SK-N-SH (cell line): ENCODE measurements around the gene MSX1. TPM values are rescaled to one million over a fixed set of nuclear protein-coding genes. Genes with fewer than 3 reads are reported as not detected.

Source experiments
- CTCF ChIA-PET: fragments of 300-600, 350-600 bp; formaldehyde crosslinking; extraction: SDS; loops from one replicate; lab custom pipeline; 2021; lab: Yijun Ruan, JAX
- POLR2A ChIA-PET: fragments of 350-600 bp; sonication (Branson Sonifier 250); formaldehyde crosslinking; extraction: SDS; loops from one replicate; lab custom pipeline; 2020; ENCODE audit warnings: antibody characterized with exemption, inconsistent platforms; lab: Yijun Ruan, JAX
- DNase-seq: peaks from one replicate; pipeline ENCODE4 v3.0.0; 2012
- H2AFZ ChIP-seq: fragments of 200-600 bp; sonication (generic); 2 replicates; pipeline ENCODE4 v1.8.1; 2016; ENCODE audit warnings: antibody characterized with exemption, mild to moderate bottlenecking, low read depth
- H3F3A ChIP-seq: fragments of 200-600 bp; sonication (generic); replicated peaks from 2 replicates; pipeline ENCODE3; 2016; ENCODE audit warnings: antibody characterized with exemption, mild to moderate bottlenecking; ENCODE audit not compliant: insufficient read depth
- H3K27ac ChIP-seq, 2 experiments: fragments of 200-500 bp in 1 of 2; fragments of 200-600 bp in 1 of 2; sonication (Bioruptor generic) in 1 of 2; sonication (generic), shearing (Covaris generic) in 1 of 2; 2 replicates each; pipeline versions ENCODE4 v1.5.1 to v1.6.1; 2014 to 2016; ENCODE audit warnings: low read depth in 2 of 2, inconsistent platforms in 1 of 2, low read length in 1 of 2, mild to moderate bottlenecking in 1 of 2, mixed read lengths in 1 of 2
- H3K27me3 ChIP-seq: fragments of 200-600 bp; sonication (generic), shearing (Covaris generic); 2 replicates; pipeline ENCODE4 v1.6.1; 2016; ENCODE audit warnings: mixed run types; ENCODE audit not compliant: insufficient read depth
- H3K36me3 ChIP-seq, 2 experiments: fragments of 200-500 bp in 1 of 2; fragments of 200-600 bp in 1 of 2; sonication (Bioruptor generic) in 1 of 2; sonication (generic) in 1 of 2; replicated peaks in 1 of 2; 2 replicates each; pipeline versions ENCODE3 to v1.5.1; 2014 to 2016; ENCODE audit warnings: low read length in 1 of 2, mild to moderate bottlenecking in 1 of 2; ENCODE audit not compliant: insufficient read depth in 2 of 2, control insufficient read depth in 1 of 2
- H3K4me1 ChIP-seq, 2 experiments: fragments of 200-500 bp in 1 of 2; fragments of 200-600 bp in 1 of 2; sonication (Bioruptor generic) in 1 of 2; sonication (generic), shearing (Covaris generic) in 1 of 2; 2 replicates each; pipeline versions ENCODE4 v1.5.1 to v1.6.1; 2014 to 2016; ENCODE audit warnings: low read depth in 1 of 2, low read length in 1 of 2, mixed run types in 1 of 2; ENCODE audit not compliant: insufficient read depth in 2 of 2, control insufficient read depth in 1 of 2
- H3K4me2 ChIP-seq: fragments of 200-600 bp; sonication (generic), shearing (Covaris generic); 2 replicates; pipeline ENCODE4 v1.6.1; 2017; ENCODE audit warnings: mixed run types
- H3K4me3 ChIP-seq, 2 experiments: fragments of 200-500 bp in 1 of 2; fragments of 200-600 bp in 1 of 2; sonication (Bioruptor generic) in 1 of 2; sonication (generic), shearing (Covaris generic) in 1 of 2; 2 replicates each; pipeline versions ENCODE4 v1.5.1 to v1.8.1; 2014 to 2016; ENCODE audit warnings: low read depth in 2 of 2, inconsistent platforms in 1 of 2, low read length in 1 of 2, mild to moderate bottlenecking in 1 of 2, mixed read lengths in 1 of 2, moderate library complexity in 1 of 2
- H3K79me2 ChIP-seq: fragments of 200-600 bp; sonication (generic); 2 replicates; pipeline ENCODE4 v1.8.1; 2017; ENCODE audit warnings: mild to moderate bottlenecking; ENCODE audit not compliant: insufficient read depth
- H3K9ac ChIP-seq: fragments of 200-600 bp; sonication (generic); 2 replicates; pipeline ENCODE4 v1.6.1; 2017; ENCODE audit warnings: mixed run types
- H3K9me2 ChIP-seq: fragments of 200-600 bp; sonication (generic); 2 replicates; pipeline ENCODE4 v1.6.1; 2017; ENCODE audit warnings: mixed run types
- H3K9me3 ChIP-seq: fragments of 200-600 bp; sonication (generic); 2 replicates; pipeline ENCODE4 v1.6.1; 2017; ENCODE audit warnings: mixed run types, mild to moderate bottlenecking, moderate library complexity
- H4K20me1 ChIP-seq: fragments of 200-600 bp; sonication (generic); 2 replicates; pipeline ENCODE4 v1.6.1; 2017; ENCODE audit warnings: mild to moderate bottlenecking, mixed run types; ENCODE audit not compliant: insufficient read depth
- CHD2 ChIP-seq: fragments of 150-350 bp; IDR thresholded peaks from 2 replicates; pipeline ENCODE4 v1.6.1; 2018; ENCODE audit warnings: low read length; ENCODE audit not compliant: partially characterized antibody
- ELF1 ChIP-seq: IDR thresholded peaks from 2 replicates; pipeline ENCODE4 v1.4.0; 2012
- EZH2phosphoT487 ChIP-seq: fragments of 200-600 bp; sonication (generic); IDR thresholded peaks from 2 replicates; pipeline ENCODE4 v1.6.1; 2017; ENCODE audit warnings: low read depth, mixed run types, mild to moderate bottlenecking, antibody characterized with exemption, moderate library complexity, borderline replicate concordance
- FOSL2 ChIP-seq: IDR thresholded peaks from 2 replicates; pipeline ENCODE4 v1.4.0; 2012; ENCODE audit warnings: low read depth, mild to moderate bottlenecking, moderate library complexity, borderline replicate concordance
- FOXJ3 ChIP-seq: sonication (generic); formaldehyde crosslinking; IDR thresholded peaks from 2 replicates; pipeline ENCODE4 v1.5.1; 2020; ENCODE audit warnings: mild to moderate bottlenecking, missing genetic modification reagents
- FOXM1 ChIP-seq: IDR thresholded peaks from 2 replicates; pipeline ENCODE4 v1.4.0; 2012; ENCODE audit warnings: low read depth, mild to moderate bottlenecking
- JUND ChIP-seq: IDR thresholded peaks from 2 replicates; pipeline ENCODE4 v1.4.0; 2012
- MEF2A ChIP-seq: IDR thresholded peaks from 2 replicates; pipeline ENCODE4 v1.4.0; 2012; ENCODE audit warnings: low read depth, borderline replicate concordance
- NFIC ChIP-seq: IDR thresholded peaks from 2 replicates; pipeline ENCODE4 v1.4.0; 2012; ENCODE audit warnings: borderline replicate concordance
- NRF1 ChIP-seq: IDR thresholded peaks from 2 replicates; pipeline ENCODE4 v1.6.1; 2012; ENCODE audit warnings: low read depth, mild to moderate bottlenecking, low read length
- SIN3A ChIP-seq: IDR thresholded peaks from 2 replicates; pipeline ENCODE4 v1.6.1; 2012; ENCODE audit warnings: low read depth, mild to moderate bottlenecking, low read length, moderate library complexity, borderline replicate concordance
- SMC3 ChIP-seq: IDR thresholded peaks from 2 replicates; pipeline ENCODE4 v1.6.1; 2012; ENCODE audit warnings: low read depth, low read length, improper control_type of control experiment
- TAF1 ChIP-seq: IDR thresholded peaks from 2 replicates; pipeline ENCODE4 v1.6.1; 2012; ENCODE audit warnings: low read depth, mild to moderate bottlenecking, low read length, moderate library complexity, borderline replicate concordance
- WGBS: methylation state at CpG from one replicate; pipeline ENCODE4 v1.1.6; 2017; ENCODE audit warnings: low lambda C conversion rate; 5-methylcytosine and 5-hydroxymethylcytosine counted together
- polyA plus RNA-seq, 3 experiments: library from polyadenylated mRNA; depleted of rRNA; stranded (reverse); fragments of >200 nt; gene quantifications; 2 replicates each; pipeline ENCODE4 v1.2.3, GENCODE V29; 2012

The MSX1 gene
- polyA plus RNA-seq, 1 of the 3 experiments (the other 2 are of a cell fraction): 2.1 TPM

GRCh38 chr4:4871573-4872313 is 12.3 kb downstream of the MSX1 start:
- H3K27me3 ChIP-seq: peaks cover 89% of the 10 kb centered on the region
- H3K4me3 ChIP-seq: no peak overlapping the region
- 0 out of 2 replicates have a peak overlapping the region, but pooled peaks have one; percentile 28 for H3K4me2 ChIP-seq
- DNase-seq: peak; percentile 39
- no peaks in the 10 kb centered on the region for H3K9me2 ChIP-seq
- no peaks in the 10 kb centered on the region for H3K36me3 ChIP-seq
- no peak overlapping the region for H3K9ac ChIP-seq
- no peak overlapping the region for H3K27ac ChIP-seq
- no peak overlapping the region for H2AFZ ChIP-seq
- H3K4me1 ChIP-seq: no peaks in the 10 kb centered on the region
- POLR2A ChIA-PET: no interaction called here
- H3K9me3 ChIP-seq: no peaks in the 10 kb centered on the region
- no peaks in the 10 kb centered on the region for H3F3A ChIP-seq
- TF ChIP-seq JUND: no peak
- TF ChIP-seq EZH2phosphoT487: peak; percentile 42; the same call in 1 of the 2 replicates
- TF ChIP-seq, all 33 proteins: peak for 1
- H3K79me2 ChIP-seq: no peaks in the 10 kb centered on the region
- CTCF ChIA-PET: interaction anchor here (0.9 to 1.3 kb wide), 2 partner anchors 9 to 589 kb away, joined by 3 read pairs; no protein-coding TSS in a partner anchor
- H4K20me1 ChIP-seq: peaks cover 3% of the 10 kb centered on the region; the same call in 1 of the 2 replicates
- 5% methylated on average over 32 of the region's 46 CpGs for WGBS

- Histone ChIP-seq H2AFZ (no peak overlapping the region), H3K4me1 (no peaks in the 10 kb centered on the region), H3K9me2 (no peaks in the 10 kb centered on the region), H3K36me3 (no peaks in the 10 kb centered on the region), H3K27me3 (peaks cover 82% of the 10 kb centered on the region), H3K4me2 (no peak overlapping the region), H3K9ac (no peak overlapping the region), H3F3A (no peaks in the 10 kb centered on the region), H4K20me1 (peaks cover 3% of the 10 kb centered on the region; the same call in 1 of the 2 replicates), H3K9me3 (no peaks in the 10 kb centered on the region), H3K79me2 (no peaks in the 10 kb centered on the region), H3K27ac (no peak overlapping the region), H3K4me3 (no peak overlapping the region)
- POLR2A ChIA-PET: no interaction called here
- CTCF ChIA-PET: interaction anchor here (0.7 kb wide), 1 partner anchor 241 kb away, joined by 3 read pairs; no protein-coding TSS in a partner anchor
- WGBS: no CpG with 5 or more reads among the region's 28 CpGs
- DNase-seq: no peak
- TF ChIP-seq FOXM1 (no peak), FOSL2 (no peak), CHD2 (no peak), NRF1 (no peak), TAF1 (no peak)
Observed at GRCh38 chr4:4872314-4872903, 12.9 kb downstream of the MSX1 start.

DNA sequence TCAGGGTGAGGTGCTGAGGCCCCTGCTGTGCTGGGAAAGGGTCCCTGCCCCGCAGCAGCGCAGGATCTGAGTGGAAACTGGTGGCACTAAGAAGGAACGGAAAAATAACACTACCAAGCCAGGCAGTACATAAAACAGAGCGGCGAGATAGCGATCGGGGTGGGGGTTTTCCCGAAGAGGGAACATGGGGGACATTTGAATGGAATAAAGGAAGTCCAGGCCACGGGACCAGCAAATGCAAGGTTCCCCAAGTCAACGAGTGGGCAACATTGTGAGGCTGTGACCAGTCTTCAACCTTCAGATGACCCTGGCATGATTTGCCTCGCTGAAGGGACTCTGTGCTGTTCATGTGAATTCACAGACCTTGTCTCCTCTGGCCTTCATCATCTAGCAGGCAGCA is 13.7 kb downstream of the MSX1 start:
- Histone ChIP-seq H3K9me3 (no peaks in the 10 kb centered on the region), H3K36me3 (no peaks in the 10 kb centered on the region), H2AFZ (no peak overlapping the region), H4K20me1 (peaks cover 3% of the 10 kb centered on the region; the same call in 1 of the 2 replicates), H3K79me2 (no peaks in the 10 kb centered on the region), H3K4me2 (no peak overlapping the region), H3K4me3 (no peak overlapping the region), H3F3A (no peaks in the 10 kb centered on the region), H3K27me3 (peaks cover 74% of the 10 kb centered on the region), H3K27ac (no peak overlapping the region), H3K4me1 (no peaks in the 10 kb centered on the region), H3K9me2 (no peaks in the 10 kb centered on the region), H3K9ac (no peak overlapping the region)
- ChIA-PET CTCF (interaction anchor here (0.7 kb wide), 1 partner anchor 242 kb away, joined by 3 read pairs; no protein-coding TSS in a partner anchor), POLR2A (no interaction called here)
- WGBS: 10% methylated on average over 11 of the region's 11 CpGs
- DNase-seq: no peak
- TF ChIP-seq CHD2 (no peak), SMC3 (no peak), ELF1 (no peak), FOXJ3 (CRISPR knock-in tag) (no peak), NFIC (no peak), MEF2A (no peak), SIN3A (no peak)
